Neural cell (in vitro differentiated cells): Measurements from ENCODE around the gene AFMID. TPM values are rescaled to one million over a fixed set of nuclear protein-coding genes. Genes with fewer than 3 reads are reported as not detected.

Experiments
- H2AFZ ChIP-seq: fragments of 200-600, 300-800 bp; sonication (generic), shearing (Covaris generic); 2 replicates; pipeline ENCODE4 v1.6.0; 2014; ENCODE audit warnings: low read depth, mild to moderate bottlenecking, antibody characterized with exemption, low read length, moderate library complexity
- H3F3A ChIP-seq: fragments of 200-600 bp; shearing (Covaris generic); 2 replicates; pipeline ENCODE4 v1.6.1; 2016; ENCODE audit warnings: mild to moderate bottlenecking, moderate library complexity, mixed read lengths, antibody characterized with exemption, low read length; ENCODE audit not compliant: insufficient read depth, poor library complexity, severe bottlenecking
- H3K27ac ChIP-seq: fragments of 200-600, 300-800 bp; sonication (generic), shearing (Covaris generic); 2 replicates; pipeline ENCODE4 v1.5.1; 2014; ENCODE audit warnings: mild to moderate bottlenecking, low read length, moderate library complexity
- H3K27me3 ChIP-seq: fragments of 300-800, 200-600 bp; sonication (generic), shearing (Covaris generic); 2 replicates; pipeline ENCODE4 v1.6.0; 2014; ENCODE audit warnings: mild to moderate bottlenecking, low read depth, low read length, moderate library complexity; ENCODE audit not compliant: insufficient read depth
- H3K36me3 ChIP-seq: fragments of 300-800, 200-600 bp; sonication (generic), shearing (Covaris generic); 2 replicates; pipeline ENCODE4 v1.5.1; 2014; ENCODE audit warnings: mild to moderate bottlenecking, antibody characterized with exemption, low read length, moderate library complexity; ENCODE audit not compliant: insufficient read depth
- H3K4me2 ChIP-seq: fragments of 300-800, 200-600 bp; sonication (generic), shearing (Covaris generic); 2 replicates; pipeline ENCODE4 v1.6.0; 2014; ENCODE audit warnings: mild to moderate bottlenecking, low read length
- H3K4me3 ChIP-seq: fragments of 300-800, 200-600 bp; sonication (generic), shearing (Covaris generic); 2 replicates; pipeline ENCODE4 v1.5.1; 2014; ENCODE audit warnings: mild to moderate bottlenecking, low read length, moderate library complexity
- H3K79me2 ChIP-seq: fragments of 200-600 bp; shearing (Covaris generic); replicated peaks from 2 replicates; pipeline ENCODE4 v1.6.0; 2014; ENCODE audit warnings: mild to moderate bottlenecking, low read length, moderate library complexity; ENCODE audit not compliant: insufficient read depth
- H3K9ac ChIP-seq: fragments of 300-800, 200-600 bp; sonication (generic), shearing (Covaris generic); 2 replicates; pipeline ENCODE4 v1.6.1; 2016; ENCODE audit warnings: mild to moderate bottlenecking, low read length, mixed read lengths
- H3K9me2 ChIP-seq: fragments of 200-600 bp; shearing (Covaris generic); 2 replicates; pipeline ENCODE4 v1.6.1; 2016; ENCODE audit warnings: mild to moderate bottlenecking, low read length, mixed read lengths; ENCODE audit not compliant: insufficient read depth
- H3K9me3 ChIP-seq: fragments of 200-600, 300-800 bp; sonication (generic), shearing (Covaris generic); 2 replicates; pipeline ENCODE4 v1.6.1; 2016; ENCODE audit warnings: mild to moderate bottlenecking, mixed run types, low read length, moderate library complexity, mixed read lengths
- H4K20me1 ChIP-seq: fragments of 200-600 bp; shearing (Covaris generic); 2 replicates; pipeline ENCODE4 v1.6.1; 2016; ENCODE audit warnings: mild to moderate bottlenecking, mixed run types; ENCODE audit not compliant: insufficient read depth
- CTCF ChIP-seq: fragments of 450-650 bp; IDR thresholded peaks from 2 replicates; pipeline ENCODE4 v1.5.1; 2014; ENCODE audit warnings: antibody characterized with exemption, mild to moderate bottlenecking, moderate library complexity; ENCODE audit not compliant: poor library complexity, severe bottlenecking
- EP300 ChIP-seq: fragments of 450-650 bp; conservative IDR thresholded peaks from 2 replicates; pipeline ENCODE4 v1.6.1; 2014; ENCODE audit warnings: antibody characterized with exemption, mild to moderate bottlenecking, moderate library complexity; ENCODE audit not compliant: poor library complexity, severe bottlenecking
- EZH2 ChIP-seq: fragments of 200-600, 300-800 bp; shearing (Covaris generic), sonication (generic); IDR thresholded peaks from 2 replicates; pipeline ENCODE4 v1.6.1; 2014; ENCODE audit warnings: antibody characterized with exemption, low read length, borderline replicate concordance, mild to moderate bottlenecking; ENCODE audit not compliant: insufficient read depth, poor library complexity, severe bottlenecking
- MXI1 ChIP-seq: fragments of 450-650 bp; conservative IDR thresholded peaks from 2 replicates; pipeline ENCODE4 v1.6.1; 2014; ENCODE audit warnings: antibody characterized with exemption, mild to moderate bottlenecking; ENCODE audit not compliant: poor library complexity, severe bottlenecking
- POLR2AphosphoS5 ChIP-seq: IDR thresholded peaks from 2 replicates; pipeline ENCODE4 v1.6.1; 2012
- RAD21 ChIP-seq: fragments of 450-650 bp; conservative IDR thresholded peaks from 2 replicates; pipeline ENCODE4 v1.6.1; 2014; ENCODE audit warnings: antibody characterized with exemption, mild to moderate bottlenecking, moderate library complexity
- REST ChIP-seq: IDR thresholded peaks from 2 replicates; pipeline ENCODE4 v1.6.1; 2012; ENCODE audit warnings: borderline replicate concordance
- SMC3 ChIP-seq: fragments of 450-650 bp; conservative IDR thresholded peaks from 2 replicates; pipeline ENCODE4 v1.6.1; 2014; ENCODE audit warnings: antibody characterized with exemption, mild to moderate bottlenecking, moderate library complexity; ENCODE audit not compliant: poor library complexity
- TAF1 ChIP-seq: IDR thresholded peaks from 2 replicates; pipeline ENCODE4 v1.6.1; 2012; ENCODE audit warnings: low read depth
- polyA plus RNA-seq: library from polyadenylated mRNA; depleted of rRNA; stranded (reverse); fragments of >200 nt; gene quantifications from 2 replicates; pipeline ENCODE4 v1.2.3, GENCODE V29; 2014

The AFMID gene
- polyA plus RNA-seq, 1 donor from 2014 or later = 15.8 TPM

GRCh38 chr17:78142119-78142861 lies 44.9 kb upstream of the AFMID start:
- no peaks in the 10 kb centered on the region for H3K9me2 ChIP-seq
- H3K9me3 ChIP-seq = no peaks in the 10 kb centered on the region
- no peaks in the 10 kb centered on the region for H4K20me1 ChIP-seq
- H3F3A ChIP-seq = no peaks in the 10 kb centered on the region
- no peaks in the 10 kb centered on the region for H3K27me3 ChIP-seq
- no peak overlapping the region for H3K4me3 ChIP-seq
- no peak overlapping the region for H2AFZ ChIP-seq
- H3K27ac ChIP-seq = no peak overlapping the region
- H3K9ac ChIP-seq = no peak overlapping the region
- no peaks in the 10 kb centered on the region for H3K36me3 ChIP-seq
- no peaks in the 10 kb centered on the region for H3K79me2 ChIP-seq
- no peak overlapping the region for H3K4me2 ChIP-seq
- TF ChIP-seq RAD21 (no peak), SMC3 (no peak), EP300 (no peak), TAF1 (no peak), POLR2AphosphoS5 (no peak), MXI1 (no peak), REST (no peak), CTCF (no peak), EZH2 (no peak)

GRCh38 chr17:78143214-78144146 lies 43.7 kb upstream of the AFMID start:
- Histone ChIP-seq H4K20me1 (no peaks in the 10 kb centered on the region), H3K9me2 (no peaks in the 10 kb centered on the region), H3K27ac (no peak overlapping the region), H3K36me3 (no peaks in the 10 kb centered on the region), H3K9me3 (no peaks in the 10 kb centered on the region), H3K9ac (no peak overlapping the region), H3K27me3 (no peaks in the 10 kb centered on the region), H3K4me3 (no peak overlapping the region), H3K4me2 (no peak overlapping the region), H3K79me2 (no peaks in the 10 kb centered on the region), H3F3A (no peaks in the 10 kb centered on the region), H2AFZ (no peak overlapping the region)
- TF ChIP-seq EP300 (no peak), MXI1 (no peak), TAF1 (no peak), CTCF (no peak), REST (no peak), EZH2 (no peak), POLR2AphosphoS5 (no peak), SMC3 (no peak)
